Caco-2 (cell line): ENCODE measurements around the gene GPRASP2. TPM values are rescaled to one million over a fixed set of nuclear protein-coding genes. Genes with fewer than 3 reads are reported as not detected.

ENCODE experiments used
- BruUV-seq: library from RNA; stranded (reverse); fragments of 400-500 nt; replicated peaks from 2 replicates; lab custom pipeline; 2021; lab: Mats Ljungman, UMichigan
- CTCF ChIA-PET: fragments of 300-600 bp; sonication (Branson Sonifier 250); formaldehyde crosslinking; loops from one replicate; lab custom pipeline; 2022; ENCODE audit warnings: antibody characterized with exemption; lab: Charles Lee
- POLR2A ChIA-PET: fragments of 300-600 bp; sonication (Branson Sonifier 250); formaldehyde crosslinking; loops from one replicate; lab custom pipeline; 2022; ENCODE audit warnings: antibody characterized with exemption; lab: Charles Lee
- DNase-seq, 2 experiments: peaks; one replicate each; pipeline versions ENCODE4 v3.0.0 to v3.0.0-alpha.2; 2020 to 2022
- H3K27me3 ChIP-seq: replicated peaks from 2 replicates; pipeline ENCODE4 v1.6.0; 2011; ENCODE audit warnings: low read length; ENCODE audit not compliant: control insufficient read depth, insufficient read depth
- H3K36me3 ChIP-seq: 2 replicates; pipeline ENCODE4 v1.5.1; 2011; ENCODE audit warnings: low read length; ENCODE audit not compliant: control insufficient read depth, insufficient read depth
- H3K4me1 ChIP-seq: fragments of 250-450 bp; sonication (Bioruptor Pico); 2 replicates; pipeline ENCODE4 v1.5.1; 2020; ENCODE audit warnings: mild to moderate bottlenecking
- H3K4me3 ChIP-seq: 2 replicates; pipeline ENCODE4 v1.5.1; 2011; ENCODE audit warnings: low read depth, mild to moderate bottlenecking, control low read depth, low read length
- H3K9me3 ChIP-seq: fragments of 250-450 bp; sonication (Bioruptor Pico); 2 replicates; pipeline ENCODE4 v1.5.1; 2020; ENCODE audit warnings: mild to moderate bottlenecking, moderate library complexity
- H3K27ac Mint-ChIP-seq: one replicate; pipeline ENCODE4 v1.8.0; 2022; ENCODE audit warnings: mixed read lengths; ENCODE audit not compliant: unreplicated experiment
- H3K27me3 Mint-ChIP-seq: one replicate; pipeline ENCODE4 v1.8.0; 2022; ENCODE audit warnings: mixed read lengths; ENCODE audit not compliant: insufficient read depth, unreplicated experiment
- H3K36me3 Mint-ChIP-seq: one replicate; pipeline ENCODE4 v1.8.0; 2022; ENCODE audit warnings: mild to moderate bottlenecking, mixed read lengths; ENCODE audit not compliant: insufficient read depth, unreplicated experiment
- H3K4me1 Mint-ChIP-seq: one replicate; pipeline ENCODE4 v1.8.0; 2022; ENCODE audit warnings: low read depth, mixed read lengths; ENCODE audit not compliant: unreplicated experiment
- H3K4me3 Mint-ChIP-seq: one replicate; pipeline ENCODE4 v1.8.0; 2022; ENCODE audit warnings: mild to moderate bottlenecking, moderate library complexity, mixed read lengths; ENCODE audit not compliant: unreplicated experiment
- H3K9me3 Mint-ChIP-seq: one replicate; pipeline ENCODE4 v1.8.0; 2022; ENCODE audit warnings: mixed read lengths; ENCODE audit not compliant: unreplicated experiment
- CTCF ChIP-seq, 2 experiments: fragments of 200-600 bp in 1 of 2; IDR thresholded peaks; 1 replicate in 1 of 2; 2 replicates in 1 of 2; pipeline versions ENCODE4 v1.5.1 to v1.8.0; 2011 to 2022; ENCODE audit warnings: antibody characterized with exemption in 1 of 2, control low read depth in 1 of 2, inconsistent platforms in 1 of 2, low read depth in 1 of 2, low read length in 1 of 2, mild to moderate bottlenecking in 1 of 2, moderate library complexity in 1 of 2; ENCODE audit not compliant: insufficient read depth in 1 of 2, severe bottlenecking in 1 of 2, unreplicated experiment in 1 of 2
- intact Hi-C: fragments of 100-400 bp; cut with micrococcal nuclease; formaldehyde crosslinking; loops from one replicate; pipeline ENCODE4 v1.10.0; 2022; ENCODE audit not compliant: unreplicated experiment
- total RNA-seq: library from RNA; stranded (reverse); gene quantifications from 2 replicates; pipeline ENCODE4 v1.2.3, GENCODE V29; 2022

The GPRASP2 gene
- total RNA-seq, 1 experiment from 2014 or later: 2.7 TPM

GRCh38 chrX:102708900-102709299, 3.3 kb upstream of the GPRASP2 start:
- POLR2A ChIA-PET: no interaction called here
- DNase-seq: no peak
- BruUV-seq: no TSS peak
- H3K4me1 ChIP-seq: no peaks in the 10 kb centered on the region
- CTCF ChIA-PET: no interaction called here
- no peaks in the 10 kb centered on the region for H3K9me3 ChIP-seq
- H3K36me3 Mint-ChIP-seq: no peaks in the 10 kb centered on the region
- H3K27me3 Mint-ChIP-seq: no peaks in the 10 kb centered on the region
- no peaks in the 10 kb centered on the region for H3K4me1 Mint-ChIP-seq
- no peak overlapping the region for H3K4me3 ChIP-seq
- H3K27ac Mint-ChIP-seq: no peak overlapping the region
- no peaks in the 10 kb centered on the region for H3K36me3 ChIP-seq
- no peak overlapping the region for H3K4me3 Mint-ChIP-seq
- no peaks in the 10 kb centered on the region for H3K27me3 ChIP-seq
- intact Hi-C loops: no loop called here
- no peak for TF ChIP-seq CTCF (IDR thresholded peaks at IDR 0.05; ENCODE audit: insufficient read depth in 1 of 2, low read depth in 1 of 2, low read length in 1 of 2, severe bottlenecking in 1 of 2, unreplicated experiment in 1 of 2)
- H3K9me3 Mint-ChIP-seq: no peaks in the 10 kb centered on the region

- Mint-ChIP-seq H3K4me3 (peak overlapping the region; percentile 82), H3K36me3 (no peaks in the 10 kb centered on the region), H3K4me1 (no peaks in the 10 kb centered on the region), H3K27me3 (no peaks in the 10 kb centered on the region), H3K9me3 (no peaks in the 10 kb centered on the region), H3K27ac (no peak overlapping the region)
- no peak for DNase-seq
- H3K27me3 ChIP-seq: no peaks in the 10 kb centered on the region
- peak overlapping the region; percentile 40; the same call in 1 of the 2 replicates for H3K4me3 ChIP-seq
- H3K36me3 ChIP-seq: no peaks in the 10 kb centered on the region
- CTCF ChIA-PET: no interaction called here
- BruUV-seq: no TSS peak
- TF ChIP-seq CTCF (IDR thresholded peaks at IDR 0.05; ENCODE audit: insufficient read depth in 1 of 2, low read depth in 1 of 2, low read length in 1 of 2, severe bottlenecking in 1 of 2, unreplicated experiment in 1 of 2): no peak
- no peaks in the 10 kb centered on the region for H3K9me3 ChIP-seq
- intact Hi-C loops: loop anchor here (5.0 kb wide), 1 partner anchor 55 kb away; no protein-coding TSS in a partner anchor
- POLR2A ChIA-PET: no interaction called here
- H3K4me1 ChIP-seq: no peaks in the 10 kb centered on the region
Observed at GRCh38 chrX:102711872-102712215, 404 bp upstream of the GPRASP2 start.

DNA sequence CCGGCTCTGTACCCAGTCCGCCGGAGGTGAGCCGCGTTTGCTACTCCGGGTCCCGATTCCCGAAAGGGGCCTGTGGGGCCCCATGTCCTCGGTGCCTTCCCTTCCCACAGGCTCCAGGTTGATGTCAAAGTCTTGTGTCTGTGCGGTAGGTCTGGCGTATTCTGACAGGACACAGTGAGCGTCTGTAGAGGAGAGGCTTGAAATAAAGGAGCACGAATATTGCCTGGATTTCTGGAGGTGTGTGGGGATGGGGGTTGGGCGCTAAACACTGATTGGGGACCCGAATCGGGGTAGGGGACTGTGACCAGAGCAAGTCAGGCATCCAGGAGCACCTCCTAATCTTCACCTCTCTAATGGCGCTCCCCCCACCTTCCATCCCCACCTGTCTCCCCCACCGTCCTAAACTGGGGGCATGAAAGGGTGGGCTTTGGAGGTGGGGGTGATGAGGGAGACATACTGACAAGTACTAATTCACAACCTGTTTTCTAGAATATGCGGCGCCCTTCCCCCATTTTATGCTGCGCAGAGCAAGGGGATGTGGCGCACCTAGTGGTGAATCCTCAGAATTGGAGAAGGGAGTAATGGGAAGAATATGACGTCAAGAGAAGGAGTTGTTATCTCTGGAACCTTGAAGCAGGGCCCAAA, 855 bp downstream of the GPRASP2 start:
- no peaks in the 10 kb centered on the region for H3K4me1 ChIP-seq
- TF ChIP-seq CTCF (IDR thresholded peaks at IDR 0.05; ENCODE audit: insufficient read depth in 1 of 2, low read depth in 1 of 2, low read length in 1 of 2, severe bottlenecking in 1 of 2, unreplicated experiment in 1 of 2): peak; percentile 38 to 46
- no peaks in the 10 kb centered on the region for H3K36me3 ChIP-seq
- intact Hi-C loops: loop anchor here (1.0 to 5.0 kb wide), 2 partner anchors 56 to 122 kb away; no protein-coding TSS in a partner anchor
- peak; percentile 25 to 37 for DNase-seq
- ChIA-PET CTCF (no interaction called here), POLR2A (no interaction called here)
- H3K27me3 Mint-ChIP-seq: no peaks in the 10 kb centered on the region
- no peaks in the 10 kb centered on the region for H3K9me3 ChIP-seq
- no peaks in the 10 kb centered on the region for H3K9me3 Mint-ChIP-seq
- H3K4me3 ChIP-seq: peak overlapping the region; percentile 40
- no peaks in the 10 kb centered on the region for H3K27me3 ChIP-seq
- H3K4me1 Mint-ChIP-seq: no peaks in the 10 kb centered on the region
- H3K27ac Mint-ChIP-seq: no peak overlapping the region
- no TSS peak for BruUV-seq
- H3K4me3 Mint-ChIP-seq: peak overlapping the region; percentile 82
- H3K36me3 Mint-ChIP-seq: no peaks in the 10 kb centered on the region
